AG08396 (cell line): ENCODE data around the gene ZNF469.
A peak's percentile ranks its signal among the peaks of the same experiment; 100 is the strongest.

Experiments used
- DNase-seq: peaks from one replicate; pipeline ENCODE4 v3.0.0; 2012; ENCODE audit warnings: low spot score, mixed read lengths

The ZNF469 gene

DNA sequence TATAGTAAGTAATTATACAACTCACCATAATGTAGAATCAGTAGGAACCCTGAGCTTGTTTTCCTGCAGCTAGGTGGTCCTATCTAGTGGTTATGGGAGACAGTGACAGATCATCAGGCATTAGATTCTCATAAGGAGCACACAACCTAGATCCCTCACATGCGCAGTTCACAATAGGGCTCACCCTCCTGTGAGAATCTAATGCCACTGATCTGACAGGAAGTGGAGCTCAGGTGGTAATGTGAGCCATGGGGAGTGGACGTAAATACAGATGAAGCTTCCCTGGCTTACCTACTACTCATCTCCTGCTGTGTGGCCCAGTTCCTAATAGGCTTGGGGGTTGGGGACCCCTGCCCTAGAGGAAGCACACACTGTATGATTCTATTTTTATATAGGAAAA is 21.8 kb upstream of the ZNF469 start:
- DNase-seq = no peak

DNA sequence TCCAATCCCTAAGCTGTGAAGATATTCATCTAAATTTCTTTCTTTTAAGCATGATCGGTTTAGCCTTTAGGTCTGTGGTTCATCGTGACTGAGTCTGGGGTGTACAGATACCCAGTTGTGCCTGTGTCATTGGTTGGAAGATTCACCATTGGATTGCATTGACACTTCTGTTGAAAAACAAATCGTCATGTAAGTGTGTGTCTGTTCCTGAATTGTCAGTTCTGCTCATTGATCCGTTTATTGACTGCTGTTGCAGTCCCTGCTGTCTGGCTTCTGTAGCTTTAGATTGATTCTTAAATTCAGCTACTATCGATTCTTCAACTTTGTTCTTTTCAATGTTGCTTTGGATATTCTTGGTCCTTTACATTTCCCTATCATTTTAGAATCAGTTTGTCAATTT is 21.0 kb upstream of the ZNF469 start:
- DNase-seq = no peak

DNA sequence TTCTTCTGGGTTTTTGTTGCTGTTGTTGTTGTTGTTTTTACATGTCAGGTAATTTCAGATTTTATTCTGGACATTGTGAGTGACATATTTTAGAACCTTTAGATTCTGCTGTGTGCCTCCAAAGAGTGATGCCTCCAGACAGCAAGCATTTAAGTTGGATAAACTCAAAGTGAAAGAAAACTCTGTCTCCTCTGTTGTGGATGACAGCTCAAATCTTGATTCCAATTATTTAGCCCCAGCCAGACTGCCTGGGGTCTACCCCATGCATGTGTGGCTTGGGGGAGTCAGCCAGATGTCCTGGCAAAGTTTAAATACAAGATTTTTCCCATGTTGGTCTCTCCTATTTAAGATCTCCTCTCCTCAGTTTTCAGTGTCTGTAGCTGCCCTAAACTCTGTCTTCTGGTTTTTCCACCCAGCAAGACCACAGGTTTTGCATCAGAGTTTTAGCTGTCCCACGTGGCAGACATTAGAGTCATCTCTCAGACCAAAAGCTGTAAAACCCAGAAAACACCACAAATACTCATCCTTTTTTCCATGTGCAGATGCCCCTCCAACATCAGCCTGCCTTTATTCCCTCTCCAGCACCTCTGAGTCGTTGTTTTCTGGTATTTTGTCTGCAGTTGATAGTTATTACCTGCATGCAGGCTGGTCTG is 19.4 kb upstream of the ZNF469 start:
- no peak for DNase-seq

DNA sequence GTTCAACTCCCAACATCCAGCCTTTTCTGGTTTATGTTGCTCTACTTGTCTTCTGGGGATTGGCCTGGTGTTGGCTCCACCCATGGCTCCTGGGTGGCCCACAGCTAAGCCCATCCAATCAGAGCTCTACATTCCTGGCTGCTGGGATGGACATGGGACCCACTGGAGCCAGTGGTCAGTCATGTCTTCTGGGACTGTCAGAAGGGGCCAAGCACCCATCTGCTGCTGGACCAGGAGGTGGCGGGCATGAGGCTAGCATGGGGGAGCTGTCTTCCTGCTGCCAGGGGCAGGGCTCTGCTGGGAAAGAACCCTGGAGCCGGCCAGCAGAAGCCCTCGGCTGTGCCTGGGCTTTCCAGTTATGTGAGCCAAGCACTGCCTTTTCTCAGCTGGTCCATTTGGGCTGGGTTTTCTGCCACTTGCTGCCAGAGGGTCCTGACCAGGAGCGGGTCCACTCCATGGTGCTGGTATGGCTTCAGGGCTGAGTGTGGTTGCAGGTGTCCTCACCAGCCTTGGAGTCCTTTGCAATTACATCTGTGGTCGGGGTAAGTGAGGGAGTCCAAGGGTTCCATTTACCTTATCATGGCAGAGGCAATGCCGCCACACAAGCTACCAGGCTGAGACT is 17.4 kb upstream of the ZNF469 start:
- no peak for DNase-seq

DNA sequence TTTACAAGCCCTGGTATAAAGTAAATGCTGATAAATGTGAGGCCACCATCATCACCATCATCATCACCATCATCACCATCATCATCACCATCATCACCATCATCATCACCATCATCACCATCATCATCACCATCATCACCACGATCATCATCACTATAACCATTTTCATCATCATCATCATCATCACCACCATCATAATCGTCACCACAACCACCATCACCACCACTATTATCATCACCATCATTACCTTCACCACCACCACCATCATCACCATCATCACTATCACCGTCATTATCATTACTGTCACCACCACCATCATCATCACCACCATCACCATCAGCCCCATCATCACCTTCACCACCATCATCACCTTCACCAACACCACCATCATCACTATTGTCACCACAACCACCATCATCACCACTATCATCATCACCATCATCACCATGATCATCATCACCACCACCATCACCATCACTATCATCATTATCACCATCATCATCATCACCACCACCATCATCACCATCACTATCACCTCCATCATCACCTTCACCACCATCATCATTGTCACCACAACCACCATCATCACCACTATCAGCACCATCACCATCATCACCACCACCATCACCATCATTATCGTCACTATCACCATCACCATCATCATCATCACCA is 16.6 kb upstream of the ZNF469 start:
- DNase-seq = no peak

DNA sequence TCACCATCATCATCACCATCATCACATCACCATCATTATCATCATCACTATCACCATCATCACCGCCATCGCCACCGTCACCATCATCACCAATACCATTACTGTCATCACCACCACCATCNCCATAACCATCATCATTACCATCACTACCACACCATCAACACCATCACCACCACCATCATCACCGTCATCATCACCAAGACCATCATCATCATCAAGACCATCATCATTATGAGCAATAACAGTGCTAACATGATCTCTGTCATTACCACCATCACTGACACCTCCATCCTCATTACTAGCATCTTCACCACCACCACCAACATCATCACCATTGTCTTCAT is 16.1 kb upstream of the ZNF469 start:
- DNase-seq = no peak

DNA sequence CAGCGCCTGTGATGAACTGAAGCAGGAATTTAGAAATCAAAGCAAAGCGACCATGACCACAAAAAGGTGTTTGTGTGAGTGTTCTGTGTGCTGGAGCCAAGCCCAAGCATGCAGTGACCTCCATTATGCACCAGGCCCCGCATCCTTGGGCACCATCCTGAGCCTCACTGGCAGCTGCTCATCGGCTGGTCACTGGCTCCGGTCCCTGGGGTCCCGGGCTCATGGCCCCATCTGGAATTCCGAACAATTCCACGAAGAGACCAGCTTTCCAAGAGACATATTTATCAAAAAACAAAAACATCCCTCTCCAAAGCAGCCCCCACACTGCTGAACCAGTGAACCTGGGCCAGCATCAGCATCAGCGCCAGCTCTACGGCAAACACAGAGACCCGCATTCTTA is 15.2 kb upstream of the ZNF469 start:
- no peak for DNase-seq

DNA sequence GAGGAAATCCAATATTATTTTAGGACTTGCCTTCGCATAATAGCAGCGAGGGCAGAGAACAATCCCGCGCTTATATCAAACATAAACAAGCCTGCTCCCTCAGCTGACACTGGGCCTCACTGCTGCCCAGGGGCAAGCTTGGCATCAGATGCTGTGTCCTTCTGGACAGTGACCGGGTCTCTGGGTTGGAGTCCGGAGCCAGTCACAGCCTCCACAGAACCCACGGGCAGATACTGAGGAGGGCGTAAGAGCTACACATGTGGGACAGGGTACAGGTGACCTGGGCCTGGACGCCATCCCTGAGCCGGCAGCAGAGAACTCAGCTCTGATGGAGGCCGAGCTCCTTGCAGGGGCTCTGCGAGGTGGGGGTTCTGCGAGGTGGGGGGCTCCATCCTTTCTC is 14.7 kb upstream of the ZNF469 start:
- DNase-seq = no peak

DNA sequence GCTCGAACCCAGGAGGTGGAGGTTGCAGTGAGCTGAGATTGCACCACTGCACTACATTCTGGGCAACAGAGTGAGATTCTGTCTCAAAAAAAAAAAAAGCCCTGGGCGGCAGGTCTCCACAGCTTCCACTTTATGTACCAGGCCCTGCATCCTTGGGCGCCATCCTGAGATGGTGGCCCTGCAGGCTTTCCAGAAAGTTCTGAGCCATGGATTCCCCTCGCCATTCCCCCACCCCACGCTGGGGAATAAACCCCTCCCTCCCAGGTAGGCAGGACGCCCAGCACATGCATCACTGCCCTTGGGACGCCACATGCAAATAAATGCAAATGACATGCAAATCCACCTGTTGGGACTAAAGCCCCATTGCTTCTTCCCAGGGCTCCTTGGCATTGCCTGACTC is 13.8 kb upstream of the ZNF469 start:
- no peak for DNase-seq

DNA sequence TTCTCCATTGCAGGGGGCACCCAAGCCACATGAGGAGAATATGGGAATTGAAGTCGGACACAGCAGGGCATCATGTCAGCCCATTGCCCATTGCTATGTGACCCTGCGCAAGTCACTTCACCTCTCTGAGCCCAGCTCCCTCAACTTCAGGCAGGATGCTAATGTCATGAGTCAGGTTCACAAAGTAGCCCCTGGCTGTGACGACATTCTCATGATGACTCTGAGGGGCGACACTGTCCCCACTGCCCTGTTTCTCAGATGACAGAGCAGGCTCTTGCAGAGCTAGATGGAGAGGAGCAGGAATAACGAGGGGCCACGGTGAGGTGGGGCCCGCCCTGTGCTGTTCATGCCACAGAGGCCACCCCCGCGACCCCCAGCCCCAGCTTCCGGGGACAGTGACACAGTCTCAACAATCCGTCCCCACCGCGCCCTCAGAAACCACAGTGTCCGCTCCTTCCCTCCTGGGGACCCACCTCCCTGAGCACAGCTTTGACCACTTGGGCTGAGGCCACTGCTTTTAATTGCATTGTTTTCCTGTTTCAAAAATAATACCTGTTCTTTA is 13.2 kb upstream of the ZNF469 start:
- DNase-seq = no peak

DNA sequence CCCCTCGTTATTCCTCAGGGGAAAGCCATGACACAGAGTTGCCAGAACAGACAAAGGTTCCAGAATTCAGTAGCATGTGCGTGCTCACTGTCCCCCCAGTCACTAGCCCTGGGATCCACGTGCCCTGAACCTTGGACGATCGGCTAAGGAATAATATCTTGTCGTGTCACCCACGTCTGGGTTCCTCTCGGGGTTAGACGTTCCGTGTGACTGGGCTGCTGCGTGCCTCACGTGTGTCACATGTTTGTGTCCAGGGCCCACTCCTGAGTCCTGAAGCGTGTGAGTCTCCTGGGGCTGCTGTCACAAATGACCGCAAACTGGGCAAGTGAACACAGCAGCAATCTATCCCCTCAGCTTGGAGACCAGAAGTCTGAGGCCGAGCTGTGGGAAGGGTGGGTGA is 12.4 kb upstream of the ZNF469 start:
- DNase-seq = no peak

DNA sequence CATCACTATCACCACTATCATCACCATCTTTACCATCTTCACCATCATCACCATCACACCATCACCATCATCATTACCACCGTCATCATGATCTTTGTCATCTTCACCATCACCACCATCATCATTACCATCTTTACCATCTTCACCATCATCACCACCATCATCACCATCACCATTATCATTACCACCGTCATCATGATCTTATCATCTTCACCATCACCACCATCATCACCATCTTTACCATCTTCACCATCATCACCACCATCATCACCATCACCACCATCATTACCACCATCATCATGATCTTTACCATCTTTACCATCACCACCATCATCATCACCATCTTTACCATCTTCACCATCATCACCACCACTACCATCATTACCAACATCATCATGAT is 10.2 kb upstream of the ZNF469 start:
- DNase-seq = no peak

DNA sequence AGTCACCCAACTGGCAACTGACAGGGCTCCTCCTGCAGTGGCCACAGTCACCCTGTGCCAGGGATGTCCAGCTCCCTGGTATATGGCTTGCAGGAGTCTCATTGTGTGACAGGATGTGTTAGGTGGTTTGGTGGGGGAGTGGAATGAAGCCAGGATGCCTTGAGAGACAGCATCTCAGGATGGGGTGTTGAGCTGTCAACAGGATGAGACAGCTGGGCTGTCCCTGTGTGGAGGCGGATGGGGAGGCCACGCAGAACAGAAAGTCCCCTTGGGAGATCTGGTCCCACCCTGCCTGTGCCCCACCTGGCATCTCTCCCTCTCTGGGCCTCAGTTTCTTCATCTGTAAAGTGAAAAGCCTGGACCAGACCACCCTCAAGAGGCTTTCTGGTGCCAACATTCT is 9.5 kb upstream of the ZNF469 start:
- DNase-seq = no peak

DNA sequence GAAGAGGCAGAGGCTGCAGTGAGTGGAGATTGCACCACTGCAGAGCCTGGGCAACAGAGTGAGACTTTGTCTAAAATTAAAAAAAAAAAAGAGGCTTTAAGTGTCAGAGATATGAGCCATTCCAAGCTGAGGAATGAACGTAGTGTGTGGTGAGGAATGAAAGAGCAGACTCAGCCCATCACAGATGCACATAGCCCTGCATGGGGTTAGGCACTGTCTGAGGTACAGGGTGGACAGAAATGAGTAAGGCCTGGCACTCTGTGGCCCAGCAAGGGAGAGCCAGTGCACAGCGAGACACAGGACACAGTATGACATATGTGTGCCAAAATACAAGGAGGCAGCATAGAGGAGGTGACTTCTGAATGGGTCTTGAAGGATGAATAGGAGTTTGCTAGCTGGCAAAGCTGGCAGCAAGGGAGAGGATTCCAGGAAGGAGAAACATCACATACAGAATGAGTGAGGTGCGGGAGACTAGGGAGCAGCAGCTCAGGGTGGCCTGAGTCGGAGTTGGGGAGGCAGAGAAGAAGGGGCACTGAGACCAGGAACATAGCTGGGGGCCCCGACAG is 8.7 kb upstream of the ZNF469 start:
- no peak for DNase-seq

DNA sequence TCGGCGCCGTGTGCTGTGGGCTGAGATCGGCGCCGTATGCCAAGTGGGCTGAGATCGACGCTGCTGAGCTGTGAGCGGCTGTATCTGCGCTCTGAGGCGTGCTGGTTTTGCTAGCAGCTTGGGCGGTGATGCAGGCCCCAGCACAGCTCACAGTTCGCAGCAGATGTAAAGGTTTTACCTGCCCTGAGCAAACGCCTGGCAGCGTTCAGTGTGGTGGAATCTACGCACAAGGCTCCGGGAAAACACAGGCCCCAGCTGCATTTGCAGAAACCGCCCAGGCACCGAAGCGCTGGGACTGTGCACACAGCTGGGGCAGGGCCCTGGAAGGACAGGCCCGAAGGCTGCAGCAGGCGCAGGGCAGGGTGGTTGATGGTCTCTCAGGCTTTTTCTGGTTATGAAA is 8.0 kb upstream of the ZNF469 start:
- no peak for DNase-seq

DNA sequence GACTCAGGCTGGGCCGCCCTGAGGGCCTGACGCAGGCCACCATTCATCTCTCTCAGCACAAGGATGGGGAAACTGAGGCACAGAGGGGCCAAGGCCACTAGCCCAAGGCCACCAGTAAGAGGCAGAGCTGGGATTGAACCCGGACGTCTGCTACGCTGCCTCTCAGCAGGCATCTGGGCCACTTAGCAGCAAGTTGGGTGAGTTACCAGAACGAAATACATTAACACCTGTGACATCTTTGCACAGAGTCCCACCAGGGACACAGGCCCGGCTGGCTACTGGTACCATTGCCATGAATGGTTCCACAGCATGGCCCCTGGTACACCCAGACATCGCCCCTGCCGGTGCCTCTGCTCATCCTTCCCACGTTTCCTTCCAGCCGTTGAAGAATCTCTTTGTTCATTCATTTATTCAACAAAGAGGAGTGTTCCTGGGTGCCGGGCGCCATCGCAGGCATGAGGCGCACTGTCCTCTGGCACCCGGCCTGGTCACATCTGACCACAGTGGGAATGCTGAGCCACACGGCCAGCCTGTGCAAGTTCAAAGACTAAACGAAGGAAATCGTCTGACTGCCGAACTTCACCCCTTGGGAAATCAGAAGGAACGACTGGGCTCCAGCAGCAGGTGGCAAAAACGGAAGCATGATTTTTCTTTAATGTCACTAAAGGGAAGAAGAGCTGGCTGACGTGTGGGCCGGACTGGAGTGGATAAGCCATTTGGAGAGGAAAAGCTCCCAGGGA is 7.4 kb upstream of the ZNF469 start:
- no peak for DNase-seq

DNA sequence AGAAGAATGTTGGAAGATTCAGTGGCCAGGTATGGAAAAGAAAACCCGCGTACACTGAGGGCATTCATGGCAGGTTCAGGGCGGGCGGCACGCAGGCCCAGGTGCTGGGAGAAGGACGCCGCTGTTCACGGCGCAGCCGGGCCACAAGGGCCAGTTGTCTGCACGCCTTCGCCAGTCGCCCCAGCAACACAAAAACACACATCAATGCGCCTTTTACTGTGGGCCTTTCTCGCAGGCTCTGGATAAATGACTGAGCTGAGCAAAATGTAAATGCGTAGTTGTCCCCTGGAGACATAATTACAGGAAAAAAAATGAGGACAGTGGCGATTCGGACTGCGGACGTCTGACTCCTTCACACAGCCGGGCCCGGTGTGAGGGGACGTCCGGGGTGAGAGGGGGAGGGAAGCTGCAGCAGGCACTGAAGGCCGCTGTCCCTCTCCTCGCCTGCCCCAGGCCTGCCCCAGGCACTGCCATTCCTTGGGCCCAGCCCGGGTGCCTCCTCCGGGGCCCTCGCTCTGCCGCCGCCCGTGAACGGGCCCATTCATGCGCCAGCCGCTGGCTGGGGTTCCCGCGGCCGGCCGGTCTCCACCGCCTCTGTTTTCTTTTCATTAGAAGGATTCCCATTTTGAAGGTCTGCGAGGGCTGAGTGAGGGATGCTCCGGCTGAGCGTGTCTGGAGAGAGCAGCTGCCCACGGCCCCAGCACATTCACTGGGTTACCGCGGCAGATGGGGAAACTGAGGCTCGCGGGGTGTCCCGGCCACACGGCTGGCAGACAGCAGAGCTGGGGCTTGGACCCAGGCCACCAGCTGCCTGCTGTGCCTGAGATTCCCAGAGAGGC is 6.5 kb upstream of the ZNF469 start:
- DNase-seq = no peak

DNA sequence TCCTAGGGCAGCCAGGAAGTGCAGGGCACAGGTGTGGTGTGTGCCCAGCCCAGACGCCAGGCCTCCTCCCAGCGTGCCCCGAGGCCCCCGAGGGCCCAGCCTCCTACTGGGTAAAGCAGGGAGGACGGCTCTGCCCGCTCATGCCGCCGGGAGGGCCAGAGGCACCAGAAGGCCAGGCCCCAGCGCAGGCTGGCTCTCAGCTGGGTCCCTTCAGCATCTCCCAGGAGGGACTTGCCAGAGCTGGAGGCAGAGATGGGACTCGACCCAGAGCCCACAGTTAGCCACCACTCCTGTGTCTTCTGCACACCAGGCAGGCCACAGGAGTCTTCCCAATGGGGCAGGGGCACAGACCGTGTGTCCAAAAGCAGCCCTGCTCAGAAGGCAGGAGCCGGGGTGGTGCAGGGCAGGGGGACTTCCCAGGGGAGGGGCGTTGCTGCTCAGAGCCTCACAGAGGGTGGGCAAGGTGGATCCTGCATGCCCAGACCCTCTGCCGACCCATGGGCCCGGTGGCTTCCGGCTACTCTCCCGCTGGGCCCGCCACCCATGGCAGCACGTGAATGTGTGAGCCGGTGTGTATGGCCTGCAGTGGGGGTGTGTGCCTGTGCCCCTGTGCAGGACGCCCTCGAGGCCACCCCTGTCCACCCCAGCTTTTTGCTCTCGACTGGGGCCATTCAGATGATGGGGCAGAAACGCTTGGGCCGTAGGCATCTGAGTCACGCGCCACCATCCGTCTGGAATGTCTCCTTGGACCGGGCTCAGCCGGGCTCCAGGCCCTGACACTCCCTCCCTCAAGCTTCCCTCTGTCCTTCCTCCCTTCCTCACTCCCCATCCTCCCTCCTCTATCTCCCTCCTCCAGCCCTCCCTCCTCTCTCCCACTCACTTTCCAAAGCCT is 5.7 kb upstream of the ZNF469 start:
- DNase-seq = peak; percentile 84

DNA sequence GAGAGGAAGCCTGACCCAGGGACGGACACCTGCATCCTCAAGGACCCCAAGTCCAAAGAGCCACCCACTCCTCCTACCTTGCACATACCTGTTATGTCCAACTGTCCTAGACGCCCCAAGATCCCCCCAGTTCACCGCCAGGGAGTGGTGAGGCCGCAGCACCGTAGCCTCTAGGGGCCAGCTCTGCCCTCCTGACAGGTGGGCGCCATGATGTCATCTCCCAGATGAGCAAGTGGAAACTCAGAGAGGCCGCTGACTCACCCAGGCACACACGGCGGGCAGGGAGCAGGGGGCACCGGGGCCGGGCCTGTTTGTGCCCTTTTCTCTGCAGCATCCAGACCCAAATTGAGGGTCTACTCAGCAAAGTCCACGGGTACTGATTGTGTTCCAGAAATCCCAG is 4.8 kb upstream of the ZNF469 start:
- no peak for DNase-seq

DNA sequence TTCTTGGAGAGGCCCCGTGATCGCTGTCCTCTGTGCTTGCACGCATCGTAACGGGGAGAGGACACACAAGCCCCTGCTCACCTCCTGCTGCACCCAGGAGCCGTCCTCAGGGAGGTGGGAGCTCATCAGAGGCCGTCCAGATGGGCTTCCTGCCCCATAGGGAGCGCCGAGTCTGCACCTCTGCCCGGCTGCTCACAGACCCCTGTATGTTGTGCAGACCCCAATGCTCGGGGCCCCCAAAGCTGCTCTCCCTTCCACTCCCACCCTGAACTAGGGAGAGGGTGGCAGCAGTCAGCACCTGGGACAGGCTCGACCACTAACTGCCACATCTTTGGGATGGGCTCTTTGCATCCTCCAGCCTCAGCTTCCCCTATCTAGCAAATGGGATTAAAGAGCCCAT is 4.4 kb upstream of the ZNF469 start:
- DNase-seq = no peak
